Fibroblast of the aortic adventitia (primary cell): ENCODE data around the gene BRCA2. TPM values are rescaled to one million over a fixed set of nuclear protein-coding genes. Genes with fewer than 3 reads are reported as not detected.

Experiments
- DNase-seq: peaks from one replicate; pipeline ENCODE4 v3.0.0-alpha.2; 2010; ENCODE audit warnings: low read depth
- H3K4me3 ChIP-seq: 2 replicates; pipeline ENCODE4 v1.5.1; 2011; ENCODE audit warnings: low read depth, mild to moderate bottlenecking, control low read depth, low read length, moderate library complexity
- small RNA-seq: library from RNA; depleted of rRNA; stranded (forward); fragments of <200 nt; gene quantifications from one replicate; pipeline ENCODE3, GENCODE V24; 2012
- total RNA-seq: library from RNA; depleted of rRNA; stranded (reverse); fragments of >200 nt; gene quantifications from 2 replicates; pipeline ENCODE4 v1.2.3, GENCODE V29; 2012; ENCODE audit warnings: low replicate concordance
- TF ChIP-seq, protein P1 (sequence below): IDR thresholded peaks from 2 replicates; pipeline ENCODE4 v1.5.1; 2011; ENCODE audit warnings: mild to moderate bottlenecking, low read length, control low read depth, inconsistent platforms; ENCODE audit not compliant: insufficient read depth

Gene BRCA2
- total RNA-seq, 1 donor: 23.1 TPM

DNA sequence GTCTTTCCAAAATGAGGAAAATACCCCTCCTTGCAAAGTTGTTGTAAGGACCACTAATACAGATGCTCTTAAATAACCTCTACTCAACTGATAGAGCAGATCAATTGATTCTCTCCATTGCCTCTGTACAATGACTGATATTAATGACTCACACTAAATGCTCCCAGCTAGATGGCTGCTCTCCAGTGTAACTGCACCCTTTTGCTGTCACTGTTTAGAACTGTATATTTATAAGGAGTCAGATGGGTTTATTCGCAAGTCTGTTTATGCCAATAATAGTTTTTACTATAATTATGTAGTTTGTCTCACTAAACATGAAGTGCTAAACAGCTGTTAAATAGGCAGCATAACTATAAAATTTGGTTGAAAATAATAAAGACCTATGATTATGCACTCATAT, 133.7 kb downstream of the BRCA2 start:
- no peak for DNase-seq
- no peak overlapping the region for H3K4me3 ChIP-seq
- TF ChIP-seq, protein P1, sequence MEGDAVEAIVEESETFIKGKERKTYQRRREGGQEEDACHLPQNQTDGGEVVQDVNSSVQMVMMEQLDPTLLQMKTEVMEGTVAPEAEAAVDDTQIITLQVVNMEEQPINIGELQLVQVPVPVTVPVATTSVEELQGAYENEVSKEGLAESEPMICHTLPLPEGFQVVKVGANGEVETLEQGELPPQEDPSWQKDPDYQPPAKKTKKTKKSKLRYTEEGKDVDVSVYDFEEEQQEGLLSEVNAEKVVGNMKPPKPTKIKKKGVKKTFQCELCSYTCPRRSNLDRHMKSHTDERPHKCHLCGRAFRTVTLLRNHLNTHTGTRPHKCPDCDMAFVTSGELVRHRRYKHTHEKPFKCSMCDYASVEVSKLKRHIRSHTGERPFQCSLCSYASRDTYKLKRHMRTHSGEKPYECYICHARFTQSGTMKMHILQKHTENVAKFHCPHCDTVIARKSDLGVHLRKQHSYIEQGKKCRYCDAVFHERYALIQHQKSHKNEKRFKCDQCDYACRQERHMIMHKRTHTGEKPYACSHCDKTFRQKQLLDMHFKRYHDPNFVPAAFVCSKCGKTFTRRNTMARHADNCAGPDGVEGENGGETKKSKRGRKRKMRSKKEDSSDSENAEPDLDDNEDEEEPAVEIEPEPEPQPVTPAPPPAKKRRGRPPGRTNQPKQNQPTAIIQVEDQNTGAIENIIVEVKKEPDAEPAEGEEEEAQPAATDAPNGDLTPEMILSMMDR: no peak

Small RNAs within 50 kb of the gene (small RNA-seq; reads per million reads assigned to genes)
- gene RF00190: not detected

Other genes starting within 250 kb of the BRCA2 start
- gene ZAR1L, start 145 bp upstream of the BRCA2 start, total RNA-seq: not detected in 2 replicates
- 1.9 and 9.5 TPM in 2 replicates for gene N4BP2L1, start 112.6 kb downstream of the BRCA2 start, total RNA-seq
- 157 and 194 TPM in 2 replicates for gene N4BP2L2, start 223.3 kb downstream of the BRCA2 start, total RNA-seq